K562 (cell line): Measurements from ENCODE around the gene SGMS1. TPM values are rescaled to one million over a fixed set of nuclear protein-coding genes. Genes with fewer than 3 reads are reported as not detected.

Experiments
- ASH1L ChIP-seq: fragments of 450-650 bp; IDR thresholded peaks from 2 replicates; pipeline ENCODE4 v1.6.1; 2018; ENCODE audit warnings: borderline replicate concordance, mild to moderate bottlenecking, low read depth; ENCODE audit not compliant: partially characterized antibody
- CEBPB ChIP-seq: fragments of 450-650 bp; IDR thresholded peaks from 2 replicates; pipeline ENCODE4 v1.6.1; 2016; ENCODE audit warnings: missing genetic modification characterization, missing compliant biosample characterization
- DIDO1 ChIP-seq: fragments of 450-650 bp; IDR thresholded peaks from 2 replicates; pipeline ENCODE4 v1.6.1; 2016; ENCODE audit warnings: low read depth, missing biosample characterization, missing genetic modification characterization
- EGR1 ChIP-seq: fragments of 450-650 bp; conservative IDR thresholded peaks from 2 replicates; pipeline ENCODE4 v1.6.1; 2017; ENCODE audit warnings: mild to moderate bottlenecking
- ILF3 ChIP-seq: fragments of 450-650 bp; IDR thresholded peaks from 2 replicates; pipeline ENCODE4 v1.6.1; 2018; ENCODE audit warnings: antibody characterized with exemption, mild to moderate bottlenecking, moderate library complexity, borderline replicate concordance
- IRF9 ChIP-seq: fragments of 450-650 bp; IDR thresholded peaks from 2 replicates; pipeline ENCODE4 v1.6.1; 2016; ENCODE audit warnings: missing biosample characterization, missing genetic modification characterization
- KHSRP ChIP-seq: fragments of 450-650 bp; IDR thresholded peaks from 2 replicates; pipeline ENCODE4 v1.6.1; 2017
- L3MBTL2 ChIP-seq: fragments of 450-650 bp; IDR thresholded peaks from 2 replicates; pipeline ENCODE4 v1.6.1; 2016; ENCODE audit warnings: mild to moderate bottlenecking, moderate library complexity
- LEF1 ChIP-seq: fragments of 450-650 bp; IDR thresholded peaks from 2 replicates; pipeline ENCODE4 v1.6.1; 2016; ENCODE audit warnings: mild to moderate bottlenecking
- MEF2D ChIP-seq: conservative IDR thresholded peaks from 2 replicates; pipeline ENCODE4 v1.6.1; 2016; ENCODE audit warnings: low read depth, missing genetic modification characterization, missing compliant biosample characterization
- MTA3 ChIP-seq: fragments of 450-650 bp; formaldehyde crosslinking; IDR thresholded peaks from 2 replicates; pipeline ENCODE4 v1.6.1; 2017; ENCODE audit warnings: mild to moderate bottlenecking, borderline replicate concordance
- NEUROD1 ChIP-seq: fragments of 150-350 bp; IDR thresholded peaks from 2 replicates; pipeline ENCODE4 v1.6.1; 2014; ENCODE audit warnings: borderline replicate concordance, low read length, low read depth; ENCODE audit not compliant: partially characterized antibody
- PCBP2 ChIP-seq: fragments of 200-400 bp; formaldehyde crosslinking; IDR thresholded peaks from 2 replicates; pipeline ENCODE4 v1.6.1; 2018; ENCODE audit warnings: low read length, low read depth, mild to moderate bottlenecking, moderate library complexity; ENCODE audit not compliant: poor library complexity, severe bottlenecking
- PTBP1 ChIP-seq: fragments of 200-400 bp; formaldehyde crosslinking; IDR thresholded peaks from 2 replicates; pipeline ENCODE4 v1.6.1; 2017; ENCODE audit warnings: low read depth, low read length
- SRF ChIP-seq, 2 experiments: fragments of 250-450, 450-650 bp in 1 of 2; sonication (Bioruptor Pico) in 1 of 2; sonication (generic) in 1 of 2; formaldehyde crosslinking; IDR thresholded peaks; 2 replicates each; pipeline versions ENCODE4 v1.5.0 to v1.5.1; 2020 to 2022; ENCODE audit warnings: mild to moderate bottlenecking in 1 of 2, missing genetic modification reagents in 1 of 2
- ZBTB49 ChIP-seq: sonication (generic); formaldehyde crosslinking; IDR thresholded peaks from 2 replicates; pipeline ENCODE4 v1.8.0; 2022; ENCODE audit warnings: missing genetic modification reagents, mild to moderate bottlenecking, borderline replicate concordance
- ZHX1 ChIP-seq: fragments of 150-350 bp; conservative IDR thresholded peaks from 2 replicates; pipeline ENCODE4 v1.6.1; 2014; ENCODE audit warnings: low read length
- ZNF121 ChIP-seq: sonication (generic); formaldehyde crosslinking; conservative IDR thresholded peaks from 2 replicates; pipeline ENCODE4 v1.8.0; 2022; ENCODE audit warnings: missing genetic modification reagents
- ZNF165 ChIP-seq: fragments of 250-450 bp; sonication (Bioruptor Pico); IDR thresholded peaks from 2 replicates; pipeline ENCODE4 v1.4.0; 2020; ENCODE audit warnings: borderline replicate concordance
- ZNF316 ChIP-seq: fragments of 450-650 bp; IDR thresholded peaks from 2 replicates; pipeline ENCODE4 v1.6.1; 2016
- ZNF445 ChIP-seq: fragments of 250-450 bp; sonication (Bioruptor Pico); IDR thresholded peaks from 2 replicates; pipeline ENCODE4 v1.4.0; 2020; ENCODE audit warnings: low read depth, mild to moderate bottlenecking, moderate library complexity
- ZNF639 ChIP-seq, 2 experiments: fragments of 200-800 bp in 1 of 2; sonication (Bioruptor generic) in 1 of 2; sonication (generic) in 1 of 2; formaldehyde crosslinking in 1 of 2; IDR thresholded peaks in 1 of 2; conservative IDR thresholded peaks in 1 of 2; 2 replicates each; pipeline versions ENCODE4 v1.5.0 to v1.6.1; 2016 to 2020; ENCODE audit warnings: missing compliant biosample characterization in 1 of 2, missing genetic modification characterization in 1 of 2, missing genetic modification reagents in 1 of 2
- polyA plus RNA-seq, 8 experiments: library from polyadenylated mRNA; depleted of rRNA in 4 of 8; stranded (reverse) in 5 of 8; unstranded in 3 of 8; fragments of >200 nt; fragmentation: Nextera tagmentation in 2 of 8; fragmentation: Illumina TruSeq in 1 of 8; extraction: Ambion mirVana in 2 of 8; extraction: Trizol in 1 of 8; gene quantifications; 2 replicates each; pipeline versions ENCODE4 v1.2.1 to v1.2.3, GENCODE V29; 2011 to 2014; ENCODE audit warnings: inconsistent platforms in 1 of 8, missing spikeins in 1 of 8
- total RNA-seq, 7 experiments: library from RNA; depleted of rRNA in 6 of 7; stranded (reverse); fragments of >200 nt in 6 of 7; fragmentation: Illumina TruSeq in 2 of 7; extraction: Trizol in 2 of 7; gene quantifications; 2 replicates each; pipeline versions ENCODE4 v1.2.1 to v1.2.3, GENCODE V29; 2011 to 2021; ENCODE audit warnings: low replicate concordance in 1 of 7

Gene SGMS1
- total and polyA plus RNA-seq, 9 of the 15 experiments (the other 6 are each of a cell fraction or from before 2014, with no cell fraction given): 22.6 to 232 (median 82.2) TPM

GRCh38 chr10:50592961-50593418, 30.8 kb downstream of the SGMS1 start (continued):
- TF ChIP-seq ILF3 (no peak), EGR1 (no peak), NEUROD1 (no peak), ZBTB49 (CRISPR knock-in tag) (no peak), ZNF316 (0 out of 2 replicates have a peak, but pooled peaks have one; percentile 32), DIDO1 (no peak), ZNF121 (CRISPR knock-in tag) (no peak), ZNF165 (CRISPR knock-in tag) (no peak), ASH1L (no peak), IRF9 (tag) (peak; percentile 58; the same call in 1 of the 2 replicates), ZNF445 (no peak), PCBP2 (no peak), MTA3 (peak; percentile 67; the same call in 1 of the 2 replicates), ZNF639 (CRISPR knock-in tag; conservative IDR thresholded peaks at IDR 0.05 in 1 of 2, IDR thresholded peaks at IDR 0.05 in 1 of 2) (peak in 1 of 2 experiments; percentile 80; a peak in 2 of 4 replicates), KHSRP (no peak), LEF1 (no peak), SRF (CRISPR knock-in tag; IDR thresholded peaks at IDR 0.05) (no peak), MEF2D (peak; percentile 83), L3MBTL2 (peak; percentile 96), PTBP1 (no peak), CEBPB (peak; percentile 56; the same call in 1 of the 2 replicates), ZHX1 (no peak)
